ES-I3 (cell line): Measurements from ENCODE around the gene RRAGD.

Experiments used
- H3K36me3 ChIP-seq: 2 replicates; pipeline ENCODE4 v1.6.1; 2013; ENCODE audit warnings: mild to moderate bottlenecking, low read length, control low read depth, moderate library complexity; ENCODE audit not compliant: insufficient read depth
- H3K4me1 ChIP-seq: 2 replicates; pipeline ENCODE4 v1.6.1; 2013; ENCODE audit warnings: mild to moderate bottlenecking, control low read depth, low read length; ENCODE audit not compliant: insufficient read depth
- H3K9ac ChIP-seq: 2 replicates; pipeline ENCODE4 v1.6.1; 2013; ENCODE audit warnings: low read depth, mild to moderate bottlenecking, low read length, moderate library complexity
- H3K9me3 ChIP-seq: 2 replicates; pipeline ENCODE4 v1.6.1; 2013; ENCODE audit warnings: mild to moderate bottlenecking, low read length, moderate library complexity; ENCODE audit not compliant: control insufficient read depth, insufficient read depth

The RRAGD gene

DNA sequence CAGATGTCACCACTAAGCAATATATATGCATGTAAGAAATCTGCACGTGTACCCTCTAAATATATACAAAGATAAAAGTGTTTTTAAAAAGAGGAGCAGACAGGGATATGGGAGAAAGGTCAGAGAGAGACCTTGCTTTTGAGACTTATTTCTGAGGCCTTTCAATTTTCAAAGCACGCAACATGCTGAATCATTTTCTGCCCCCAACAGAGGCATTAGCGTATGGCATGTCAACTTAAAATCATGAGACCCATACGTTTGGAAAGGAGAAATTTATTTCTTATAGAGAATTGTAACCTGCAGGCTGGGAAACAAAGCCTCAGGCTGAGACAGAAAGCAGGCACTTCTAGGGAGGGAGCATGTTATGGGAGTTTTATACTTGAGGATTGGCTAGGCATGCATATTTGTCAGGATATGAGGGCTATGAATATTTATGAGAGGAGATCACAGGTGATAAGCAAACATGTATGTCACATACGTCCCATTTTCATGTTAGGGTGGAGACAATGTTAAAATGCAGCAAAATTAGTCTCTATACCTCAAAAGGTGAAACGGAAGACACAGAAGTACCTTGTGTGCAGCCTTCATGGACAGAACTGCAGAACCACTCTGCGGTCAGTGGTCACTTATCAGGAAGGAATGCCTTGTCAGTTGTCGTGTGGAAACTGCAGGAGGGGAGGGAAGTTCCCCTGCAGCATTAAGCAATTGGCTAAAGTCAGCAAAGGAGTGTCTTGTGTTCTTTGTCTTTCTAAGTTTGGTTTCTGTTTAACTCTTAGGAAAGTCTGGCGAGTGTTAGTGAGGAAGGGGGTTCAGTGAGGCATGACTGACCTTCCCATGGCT, 90.7 kb downstream of the RRAGD start:
- peaks cover 9% of the 10 kb centered on the region for H3K4me1 ChIP-seq
- peaks cover 10% of the 10 kb centered on the region for H3K9me3 ChIP-seq
- no peak overlapping the region for H3K9ac ChIP-seq
- H3K36me3 ChIP-seq, result no peaks in the 10 kb centered on the region

DNA sequence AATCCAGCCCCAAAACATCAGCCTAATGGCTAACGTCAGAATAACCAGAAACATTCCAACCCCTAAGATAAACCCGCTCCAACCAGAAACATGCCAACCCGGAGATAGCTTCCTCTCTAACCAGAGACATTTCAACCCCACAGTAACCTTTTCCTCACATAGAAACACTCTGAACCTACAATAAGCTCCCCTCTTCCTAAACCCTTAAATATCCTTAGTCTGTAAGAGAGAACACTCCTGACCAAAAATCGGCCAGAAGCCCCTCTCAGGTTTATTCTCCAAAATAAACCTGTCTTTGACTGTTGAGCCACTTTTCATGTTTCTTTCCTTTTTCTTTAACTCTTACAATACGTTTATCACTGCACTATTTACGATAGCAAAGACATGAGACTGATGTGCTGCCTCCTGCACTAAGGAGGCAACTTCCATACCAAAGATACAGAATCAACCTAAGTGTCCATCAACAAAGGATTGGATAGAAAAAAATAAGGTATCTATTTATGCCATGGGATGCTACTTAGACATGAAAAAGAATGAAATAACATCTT, 92.0 kb downstream of the RRAGD start:
- Histone ChIP-seq H3K36me3 (no peaks in the 10 kb centered on the region), H3K4me1 (peaks cover 9% of the 10 kb centered on the region), H3K9me3 (peaks cover 10% of the 10 kb centered on the region), H3K9ac (no peak overlapping the region)

DNA sequence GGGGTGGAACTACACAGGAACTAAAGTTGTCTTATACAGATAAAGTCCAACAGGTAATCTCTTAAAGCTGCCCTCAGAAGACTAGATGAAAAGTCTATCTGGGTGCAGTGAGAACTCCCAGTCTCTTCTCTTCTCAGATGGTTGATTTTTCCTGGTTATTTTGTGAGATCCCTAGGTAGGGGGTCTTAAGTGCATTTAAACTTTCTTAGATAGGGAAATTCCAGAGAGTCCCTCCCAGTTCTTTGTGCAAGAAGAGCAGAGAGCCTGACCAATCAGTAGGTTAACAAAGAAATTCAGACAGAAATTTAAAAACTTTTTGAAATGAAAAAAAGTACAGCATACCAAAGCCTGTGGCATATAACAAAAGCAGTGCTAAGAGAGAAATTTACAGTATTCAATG, 95.0 kb downstream of the RRAGD start:
- Histone ChIP-seq H3K4me1 (peaks cover 12% of the 10 kb centered on the region), H3K9ac (no peak overlapping the region), H3K36me3 (no peaks in the 10 kb centered on the region), H3K9me3 (peaks cover 10% of the 10 kb centered on the region)

DNA sequence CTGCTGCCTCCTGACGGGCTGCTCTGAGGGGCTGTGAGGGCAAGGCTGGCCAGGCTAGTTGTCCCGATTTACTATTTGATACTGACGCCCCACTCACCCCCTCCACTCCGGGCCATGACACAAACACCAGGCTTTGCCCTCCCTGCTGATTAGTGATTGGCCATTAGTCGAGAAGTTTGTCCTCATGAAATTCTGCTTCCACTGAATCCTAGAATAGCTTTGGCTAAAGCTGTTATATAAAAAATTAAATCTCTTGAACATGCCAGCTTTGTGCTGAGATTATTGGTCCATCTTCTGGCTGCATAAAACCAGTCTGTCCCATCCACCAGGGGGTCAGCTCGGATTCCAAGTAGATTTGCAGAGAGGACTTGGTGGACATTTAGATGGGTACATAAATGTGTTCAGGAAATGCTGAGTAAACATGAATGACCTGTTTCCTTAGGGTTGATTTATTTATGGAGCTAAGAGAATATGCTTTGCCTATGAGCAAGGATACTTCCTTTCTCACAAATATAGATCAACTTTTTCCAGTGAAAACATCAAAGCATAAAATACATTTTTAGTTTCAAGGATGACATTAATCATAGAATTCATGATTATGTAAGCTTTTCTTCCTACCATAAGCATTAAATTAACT, 96.7 kb downstream of the RRAGD start, which contains the start of gene GABRR2:
GABRR2 (minus strand) TSS at position 51 of the 637 bp plus-strand sequence. CDS start 134 bp downstream, outside the sequence.
- Histone ChIP-seq H3K4me1 (peaks cover 14% of the 10 kb centered on the region), H3K36me3 (no peaks in the 10 kb centered on the region), H3K9me3 (no peaks in the 10 kb centered on the region)

DNA sequence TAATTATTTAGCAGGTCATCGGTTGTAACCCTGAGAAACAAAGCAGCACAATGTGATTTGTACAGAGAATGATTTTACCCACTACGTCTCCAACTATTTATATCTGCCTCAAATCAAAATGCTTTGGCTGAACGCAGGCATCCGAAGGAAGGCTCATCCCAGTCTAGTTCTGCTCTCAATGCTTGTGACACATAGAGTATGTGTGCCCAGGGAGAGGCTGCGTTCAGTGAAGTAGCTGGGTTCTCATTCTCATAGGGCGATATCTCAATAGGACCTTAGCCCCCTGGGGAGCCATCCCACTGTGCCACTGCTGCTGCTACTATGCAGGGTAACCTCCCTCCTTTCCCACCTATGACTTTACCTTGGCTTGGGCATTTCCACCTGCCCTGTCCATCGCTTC, 97.4 kb downstream of the RRAGD start:
- H3K36me3 ChIP-seq, result no peaks in the 10 kb centered on the region
- H3K4me1 ChIP-seq, result peaks cover 14% of the 10 kb centered on the region
- no peak overlapping the region for H3K9ac ChIP-seq
- H3K9me3 ChIP-seq, result no peaks in the 10 kb centered on the region

More for the DNA sequence above, 96.7 kb downstream of the RRAGD start, which contains the start of gene GABRR2:
- no peak within 1 kb of the TSS for H3K9ac ChIP-seq
